Astrocyte of the spinal cord (primary cell): ENCODE data around the gene HS3ST3B1.

Source experiments
- DNase-seq: peaks from one replicate; pipeline ENCODE4 v3.0.0; 2011; ENCODE audit warnings: low read depth, low spot score
- H3K4me3 ChIP-seq: 2 replicates; pipeline ENCODE4 v1.5.1; 2011; ENCODE audit warnings: low read depth, mild to moderate bottlenecking, low read length, moderate library complexity
- in situ Hi-C: cut with HindIII; loops from 2 replicates; pipeline ENCODE4 v1.10.0; 2017; ENCODE audit warnings: low sequenced_read_pairs
- TF ChIP-seq, protein P1 (sequence below): IDR thresholded peaks from 2 replicates; pipeline ENCODE4 v1.5.1; 2012; ENCODE audit warnings: low read depth, mild to moderate bottlenecking, low read length, inconsistent platforms

The HS3ST3B1 gene

DNA sequence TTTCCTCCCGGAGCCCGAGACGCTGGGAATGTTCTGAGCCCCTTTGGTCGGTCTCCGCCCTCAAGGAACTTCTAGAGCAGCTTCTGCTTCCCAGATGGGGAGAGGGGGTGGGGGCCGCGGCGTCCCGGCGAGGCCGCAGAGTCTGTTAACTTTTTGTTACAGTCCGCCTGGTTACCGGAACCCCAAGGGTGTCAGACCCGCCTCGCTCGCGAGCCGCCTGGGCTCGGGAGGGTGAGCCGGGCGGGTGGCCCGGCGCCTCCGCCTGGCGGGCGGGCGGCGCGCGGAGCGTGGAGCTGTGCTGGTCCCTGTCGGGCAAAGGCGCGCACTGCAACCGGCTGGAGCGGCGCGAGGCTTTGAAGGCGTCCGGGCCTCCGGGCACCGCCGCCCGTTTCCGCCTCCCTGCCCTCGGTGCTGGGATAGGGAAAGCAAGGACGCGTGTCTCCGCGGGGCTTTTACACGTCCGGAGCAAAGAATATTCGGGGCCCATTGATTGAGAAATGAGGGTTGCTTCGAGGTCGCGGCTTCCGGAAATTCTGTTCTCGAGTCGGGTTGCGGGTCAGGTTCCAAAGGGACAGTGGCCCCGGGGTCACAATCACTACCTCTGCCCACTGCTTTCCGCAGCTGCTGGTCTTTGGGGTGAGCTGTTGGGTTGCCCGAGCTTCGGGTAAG, 1.7 kb downstream of the HS3ST3B1 start:
- in situ Hi-C loops = no loop called here
- TF ChIP-seq, protein P1, sequence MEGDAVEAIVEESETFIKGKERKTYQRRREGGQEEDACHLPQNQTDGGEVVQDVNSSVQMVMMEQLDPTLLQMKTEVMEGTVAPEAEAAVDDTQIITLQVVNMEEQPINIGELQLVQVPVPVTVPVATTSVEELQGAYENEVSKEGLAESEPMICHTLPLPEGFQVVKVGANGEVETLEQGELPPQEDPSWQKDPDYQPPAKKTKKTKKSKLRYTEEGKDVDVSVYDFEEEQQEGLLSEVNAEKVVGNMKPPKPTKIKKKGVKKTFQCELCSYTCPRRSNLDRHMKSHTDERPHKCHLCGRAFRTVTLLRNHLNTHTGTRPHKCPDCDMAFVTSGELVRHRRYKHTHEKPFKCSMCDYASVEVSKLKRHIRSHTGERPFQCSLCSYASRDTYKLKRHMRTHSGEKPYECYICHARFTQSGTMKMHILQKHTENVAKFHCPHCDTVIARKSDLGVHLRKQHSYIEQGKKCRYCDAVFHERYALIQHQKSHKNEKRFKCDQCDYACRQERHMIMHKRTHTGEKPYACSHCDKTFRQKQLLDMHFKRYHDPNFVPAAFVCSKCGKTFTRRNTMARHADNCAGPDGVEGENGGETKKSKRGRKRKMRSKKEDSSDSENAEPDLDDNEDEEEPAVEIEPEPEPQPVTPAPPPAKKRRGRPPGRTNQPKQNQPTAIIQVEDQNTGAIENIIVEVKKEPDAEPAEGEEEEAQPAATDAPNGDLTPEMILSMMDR = peak; percentile 73

DNA sequence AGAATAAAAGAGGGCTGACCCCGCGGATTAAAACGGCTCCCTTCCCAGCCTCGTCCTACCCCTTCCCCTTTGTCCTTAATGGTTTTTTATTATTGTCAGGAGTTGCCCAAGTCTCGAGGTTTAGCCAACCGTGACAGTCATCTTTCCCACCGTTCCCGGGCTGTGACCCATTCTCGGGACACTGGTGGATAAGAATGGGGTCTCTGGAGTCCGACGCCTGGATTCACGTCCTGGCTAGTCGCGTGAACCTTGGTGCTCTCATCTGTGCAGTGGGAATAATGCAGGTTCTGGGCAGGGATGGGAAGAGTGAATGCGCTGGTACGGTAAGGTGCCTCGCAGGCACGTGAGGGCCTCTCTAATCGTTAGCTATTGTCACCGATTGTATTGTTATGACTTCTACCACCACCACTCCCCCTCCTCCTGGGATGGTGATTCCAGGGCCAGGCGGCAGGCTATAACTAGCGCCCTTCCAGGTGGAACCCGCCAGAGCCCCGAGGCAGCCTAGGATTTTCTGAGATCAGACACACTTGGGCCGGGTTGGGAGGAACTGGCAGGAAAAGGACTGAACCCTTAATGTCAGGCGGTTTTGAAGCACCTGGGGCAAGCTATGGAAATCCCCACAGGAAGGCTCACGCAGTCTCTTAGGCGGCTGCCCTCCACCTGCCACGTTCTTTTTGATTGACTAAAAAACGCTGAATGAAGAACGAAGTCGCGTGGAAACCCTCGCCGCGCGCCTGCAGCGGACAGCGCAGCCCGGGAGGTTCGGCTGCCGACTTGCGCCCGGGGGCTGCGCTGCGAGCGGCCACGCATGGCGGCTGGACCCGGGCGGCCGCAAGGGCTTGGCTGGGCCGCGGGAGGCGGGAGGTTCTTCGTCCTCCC, 2.7 kb downstream of the HS3ST3B1 start:
- in situ Hi-C loops = no loop called here
- DNase-seq = peak; percentile 32

More for the DNA sequence above, 1.7 kb downstream of the HS3ST3B1 start:
- peak; percentile 84 for DNase-seq
- peak overlapping the region; percentile 89 for H3K4me3 ChIP-seq

DNA sequence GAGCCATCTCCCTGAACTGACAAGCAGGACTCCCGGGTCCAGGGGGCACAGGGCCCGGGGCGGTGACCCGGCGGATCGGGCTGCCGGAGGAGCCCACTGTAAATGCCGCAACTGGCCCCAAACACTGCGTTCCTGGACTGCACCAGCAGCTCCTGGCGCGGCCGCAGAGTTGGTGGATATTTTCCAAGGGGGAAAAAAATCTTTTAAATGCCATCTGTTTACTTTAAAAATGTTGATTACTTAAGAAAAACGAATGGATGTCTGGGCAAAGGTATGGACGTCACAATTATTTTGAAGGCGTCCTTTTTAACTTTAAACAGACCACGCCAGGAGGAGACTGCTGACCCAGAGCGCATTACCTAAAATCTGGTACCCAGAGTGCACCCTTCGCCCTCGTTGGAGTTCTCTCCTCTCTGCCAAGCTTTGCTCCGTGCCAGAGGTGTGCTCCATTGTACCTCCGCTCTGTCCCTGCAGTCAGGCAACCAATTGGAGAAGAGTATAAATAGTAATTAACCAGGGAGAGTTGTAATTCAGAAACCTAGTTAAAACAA, 3.4 kb downstream of the HS3ST3B1 start:
- in situ Hi-C loops = no loop called here
- TF ChIP-seq, protein P1 = no peak
- H3K4me3 ChIP-seq = peak overlapping the region; percentile 89
- peak; percentile 35 for DNase-seq

More for the DNA sequence above, 2.7 kb downstream of the HS3ST3B1 start:
- TF ChIP-seq, protein P1 = no peak
- peak overlapping the region; percentile 89 for H3K4me3 ChIP-seq

DNA sequence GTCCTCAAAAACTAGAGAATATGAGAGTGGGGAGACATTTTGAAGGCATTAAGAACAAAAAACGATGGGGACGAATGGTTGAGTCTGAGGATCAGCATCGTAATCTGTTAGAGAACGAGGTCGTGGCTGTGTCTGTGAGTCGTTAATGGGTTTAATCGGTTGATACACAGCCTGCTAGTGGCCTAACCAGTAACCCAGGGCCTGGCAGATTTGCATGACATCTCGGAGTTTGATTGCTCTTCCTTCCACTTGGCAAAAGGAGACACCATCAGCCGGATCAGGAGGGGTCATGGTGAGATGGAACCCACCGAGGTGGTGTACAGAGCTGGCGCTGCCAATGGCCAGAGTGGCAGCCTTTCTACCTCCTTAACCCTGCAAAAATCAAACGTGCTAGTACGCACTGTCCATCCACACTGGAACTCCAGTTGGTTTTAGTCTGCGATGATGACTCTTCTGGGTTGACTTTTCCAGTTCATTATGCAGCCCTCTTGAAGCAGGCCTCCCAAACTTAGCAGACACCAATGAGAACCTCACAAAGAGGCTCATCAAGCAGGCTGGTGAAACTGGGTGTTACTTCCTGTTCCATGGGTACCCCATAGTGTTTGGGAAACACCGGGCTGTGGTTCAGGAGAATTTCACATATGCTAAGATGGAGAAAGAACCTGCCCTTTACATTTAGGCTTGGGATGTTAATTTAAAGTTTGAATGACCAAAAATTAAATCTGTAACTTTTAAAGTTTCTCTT, 4.1 kb downstream of the HS3ST3B1 start:
- in situ Hi-C loops = no loop called here
- TF ChIP-seq, protein P1 = no peak
- peak overlapping the region; percentile 89 for H3K4me3 ChIP-seq
- DNase-seq = peak; percentile 38

DNA sequence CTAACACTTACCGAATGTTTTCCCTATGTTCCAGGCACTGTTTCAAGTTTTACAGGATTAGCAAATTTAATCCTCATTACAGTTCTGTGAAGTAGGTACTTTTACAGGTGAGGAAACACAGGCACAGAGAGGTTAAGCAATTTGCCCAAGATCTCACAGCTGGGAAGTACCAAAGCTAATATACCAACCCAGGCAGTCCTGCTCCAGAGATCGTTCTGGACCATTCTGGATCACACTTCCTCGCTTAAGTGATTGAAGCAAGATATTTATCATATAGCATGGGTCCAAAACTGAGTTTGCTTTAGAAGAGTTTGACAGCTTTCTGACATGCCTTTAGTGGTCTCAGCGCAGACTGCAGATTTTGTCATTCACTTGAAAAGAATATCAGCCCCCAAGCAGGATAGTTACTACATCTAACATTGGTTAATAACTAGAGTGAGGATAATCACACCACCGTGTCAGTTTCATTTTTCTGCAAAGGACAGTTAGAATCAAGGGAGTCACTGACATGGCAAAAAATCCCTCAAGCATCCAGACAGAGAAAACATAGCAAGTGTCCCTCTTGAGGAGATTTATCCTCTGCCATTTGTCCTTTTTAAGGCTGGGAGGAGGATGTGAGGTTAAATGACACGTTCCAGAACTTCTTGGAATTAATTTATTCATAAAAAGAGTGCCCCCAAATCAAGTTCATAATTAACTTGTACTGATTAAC, 5.1 kb downstream of the HS3ST3B1 start:
- H3K4me3 ChIP-seq = no peak overlapping the region

More for the DNA sequence above, 5.1 kb downstream of the HS3ST3B1 start:
- in situ Hi-C loops = no loop called here
- TF ChIP-seq, protein P1 = no peak
- DNase-seq = peak; percentile 26
